ENCODE measurements around the gene TCIRG1.

- TF ChIP-seq POLR2AphosphoS5 (IDR thresholded peaks at IDR 0.05; ENCODE audit: low read depth, low read length) (no peak), POLR2A (IDR thresholded peaks at IDR 0.05; ENCODE audit: low read depth, low read length) (no peak), SPI1 (IDR thresholded peaks at IDR 0.05; ENCODE audit: low read depth, low read length) (no peak), TAF1 (IDR thresholded peaks at IDR 0.05; ENCODE audit: low read depth, low read length) (no peak)
These were observed 29.2 kb downstream of the TCIRG1 start for GRCh38 chr11:68067991-68068390.

All from GM12891 (cell line).